LNCAP (cell line): Measurements from ENCODE around the gene ADORA2A.

ENCODE experiments used
- CTCF ChIP-seq: fragments of 450-650 bp; IDR thresholded peaks from 2 replicates; pipeline ENCODE4 v1.5.1; 2017; ENCODE audit warnings: mild to moderate bottlenecking

Gene ADORA2A

GRCh38 chr22:24437741-24438328 is 10.4 kb downstream of the ADORA2A start:
- peak; percentile 33; the same call in 1 of the 2 replicates for TF ChIP-seq CTCF

- TF ChIP-seq CTCF, result no peak
These were observed 12.9 kb downstream of the ADORA2A start for GRCh38 chr22:24440270-24440717.

- TF ChIP-seq CTCF, result no peak
These were observed 13.5 kb downstream of the ADORA2A start for GRCh38 chr22:24440718-24441405.

DNA sequence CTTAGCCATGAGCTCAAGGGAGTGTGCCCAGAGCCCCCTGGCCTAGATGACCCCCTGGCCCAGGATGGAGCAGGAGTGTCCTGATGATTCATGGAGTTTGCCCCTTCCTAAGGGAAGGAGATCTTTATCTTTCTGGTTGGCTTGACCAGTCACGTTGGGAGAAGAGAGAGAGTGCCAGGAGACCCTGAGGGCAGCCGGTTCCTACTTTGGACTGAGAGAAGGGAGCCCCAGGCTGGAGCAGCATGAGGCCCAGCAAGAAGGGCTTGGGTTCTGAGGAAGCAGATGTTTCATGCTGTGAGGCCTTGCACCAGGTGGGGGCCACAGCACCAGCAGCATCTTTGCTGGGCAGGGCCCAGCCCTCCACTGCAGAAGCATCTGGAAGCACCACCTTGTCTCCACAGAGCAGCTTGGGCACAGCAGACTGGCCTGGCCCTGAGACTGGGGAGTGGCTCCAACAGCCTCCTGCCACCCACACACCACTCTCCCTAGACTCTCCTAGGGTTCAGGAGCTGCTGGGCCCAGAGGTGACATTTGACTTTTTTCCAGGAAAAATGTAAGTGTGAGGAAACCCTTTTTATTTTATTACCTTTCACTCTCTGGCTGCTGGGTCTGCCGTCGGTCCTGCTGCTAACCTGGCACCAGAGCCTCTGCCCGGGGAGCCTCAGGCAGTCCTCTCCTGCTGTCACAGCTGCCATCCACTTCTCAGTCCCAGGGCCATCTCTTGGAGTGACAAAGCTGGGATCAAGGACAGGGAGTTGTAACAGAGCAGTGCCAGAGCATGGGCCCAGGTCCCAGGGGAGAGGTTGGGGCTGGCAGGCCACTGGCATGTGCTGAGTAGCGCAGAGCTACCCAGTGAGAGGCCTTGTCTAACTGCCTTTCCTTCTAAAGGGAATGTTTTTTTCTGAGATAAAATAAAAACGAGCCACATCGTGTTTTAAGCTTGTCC is 14.3 kb downstream of the ADORA2A start:
- no peak for TF ChIP-seq CTCF

GRCh38 chr22:24442352-24442744 is 14.9 kb downstream of the ADORA2A start:
- no peak for TF ChIP-seq CTCF

DNA sequence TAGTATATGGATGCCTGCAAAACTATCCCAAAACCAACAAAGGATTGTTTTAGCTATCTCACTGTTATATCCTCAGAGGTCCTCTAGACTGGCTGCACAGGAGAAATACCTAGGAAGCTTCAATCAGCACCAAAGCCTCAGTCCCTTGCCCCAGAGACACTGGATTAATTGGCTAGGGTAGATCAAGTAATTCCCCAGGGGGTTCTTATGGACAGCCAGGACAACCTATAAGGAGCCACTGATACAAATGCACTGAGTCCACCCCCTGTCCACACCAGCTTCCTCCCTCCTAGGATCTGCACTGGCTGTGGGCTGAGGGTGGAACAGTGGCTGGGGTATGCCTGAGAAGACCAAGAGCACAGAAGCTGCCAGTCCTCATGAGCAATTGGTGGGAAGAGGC is 16.3 kb downstream of the ADORA2A start:
- TF ChIP-seq CTCF, result no peak

DNA sequence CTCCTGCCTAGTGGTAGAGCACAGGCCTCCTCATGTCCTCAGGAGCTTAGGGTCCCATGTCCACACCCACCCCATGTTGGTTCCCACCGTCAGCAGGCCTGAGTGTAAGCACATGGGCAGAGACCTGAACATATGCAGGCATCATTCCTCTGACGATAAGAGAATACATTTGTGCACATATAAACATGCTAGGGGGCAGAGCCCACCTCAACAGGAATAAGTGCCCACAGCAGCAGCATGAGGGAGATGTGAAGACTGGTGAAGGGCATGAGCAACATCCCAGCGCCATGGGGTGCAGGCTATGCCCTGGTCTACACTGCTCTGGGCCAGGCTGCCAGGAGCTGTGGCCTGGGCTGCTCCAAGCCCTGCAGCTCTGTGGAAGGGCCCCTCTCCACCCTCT is 16.9 kb downstream of the ADORA2A start:
- no peak for TF ChIP-seq CTCF
